ENCODE results near the gene RAB5A.
"Not testable (repeated sequence)": the region's sequence is repeated elsewhere in the genome, so short reads cannot be mapped to it uniquely, and the experiment has no call there.

Gene RAB5A

DNA sequence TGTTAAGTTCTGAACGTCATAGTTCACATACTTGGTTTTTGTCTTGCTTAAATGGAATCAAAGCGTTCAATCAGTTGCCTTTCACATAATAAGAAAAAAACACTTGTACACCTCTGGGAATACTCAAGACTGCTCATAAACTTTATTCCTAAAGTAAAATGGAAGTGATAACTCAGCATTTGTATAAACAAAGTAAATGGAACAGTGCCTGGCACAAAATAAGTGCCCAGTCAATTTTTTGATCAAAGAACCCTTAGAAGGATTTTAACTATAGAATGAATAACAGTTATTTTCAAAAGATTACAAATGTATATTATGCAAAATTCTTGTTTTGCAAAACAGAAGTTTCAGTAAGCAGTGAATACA lies 1.3 kb downstream of the RAB5A start:
- DNase-seq = no peak

DNA sequence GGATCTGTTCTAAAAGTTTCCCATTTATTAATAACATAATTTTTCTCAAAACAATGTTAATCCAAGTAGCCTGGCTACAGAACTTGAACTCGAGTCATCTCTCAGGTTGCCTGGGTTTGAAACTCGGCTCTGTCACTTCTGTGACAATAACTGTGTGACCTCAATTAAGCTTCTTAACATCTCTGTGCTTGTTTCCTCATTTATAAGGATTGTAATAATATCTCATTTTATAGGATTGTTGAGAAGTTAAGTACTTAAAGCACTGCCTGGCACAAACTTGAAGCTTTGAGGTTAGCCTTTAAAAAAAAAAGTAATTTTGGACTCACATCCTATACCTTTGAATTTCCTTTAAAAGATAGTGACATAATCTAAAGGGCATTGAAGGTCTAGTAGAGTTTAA lies 3.4 kb downstream of the RAB5A start:
- DNase-seq = no peak

DNA sequence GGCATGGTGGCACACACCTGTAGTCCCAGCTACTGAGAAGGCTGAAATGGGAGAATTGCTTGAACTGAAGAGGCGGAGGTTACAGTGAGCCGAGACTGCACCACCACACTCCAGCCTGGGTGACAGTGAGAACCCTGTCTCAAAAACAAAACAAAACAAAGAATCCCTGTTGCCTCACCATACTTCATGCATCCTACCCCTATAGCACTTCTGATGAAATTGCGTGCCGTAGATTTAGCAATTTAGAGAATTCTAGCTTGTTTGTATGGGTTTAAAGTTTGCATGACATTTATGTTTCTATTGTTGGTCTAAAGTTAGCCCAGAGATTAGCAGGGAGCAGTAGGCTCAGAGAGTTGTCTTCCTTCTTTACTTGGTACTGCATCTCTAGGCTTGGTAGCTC lies 7.8 kb downstream of the RAB5A start:
- DNase-seq = no peak

DNA sequence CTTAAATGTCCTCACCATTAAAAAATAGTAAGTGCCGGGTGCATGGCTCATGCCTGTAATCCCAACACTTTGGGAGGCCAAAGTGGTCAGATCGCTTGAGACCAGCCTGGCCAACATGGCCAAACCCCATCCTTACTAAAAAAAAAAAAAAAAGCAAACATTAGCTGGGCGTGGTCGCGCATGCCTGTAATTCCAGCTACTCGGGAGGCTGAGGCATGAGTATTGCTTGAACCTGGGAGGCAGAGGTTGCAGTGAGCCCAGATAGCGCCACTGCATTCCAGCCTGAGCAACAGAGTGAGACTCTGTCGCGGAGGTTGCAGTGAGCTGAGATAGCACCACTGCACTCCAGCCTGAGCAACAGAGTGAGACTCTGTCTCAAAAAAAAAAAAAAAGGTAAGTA lies 10.5 kb downstream of the RAB5A start:
- not testable (repeated sequence) for DNase-seq

DNA sequence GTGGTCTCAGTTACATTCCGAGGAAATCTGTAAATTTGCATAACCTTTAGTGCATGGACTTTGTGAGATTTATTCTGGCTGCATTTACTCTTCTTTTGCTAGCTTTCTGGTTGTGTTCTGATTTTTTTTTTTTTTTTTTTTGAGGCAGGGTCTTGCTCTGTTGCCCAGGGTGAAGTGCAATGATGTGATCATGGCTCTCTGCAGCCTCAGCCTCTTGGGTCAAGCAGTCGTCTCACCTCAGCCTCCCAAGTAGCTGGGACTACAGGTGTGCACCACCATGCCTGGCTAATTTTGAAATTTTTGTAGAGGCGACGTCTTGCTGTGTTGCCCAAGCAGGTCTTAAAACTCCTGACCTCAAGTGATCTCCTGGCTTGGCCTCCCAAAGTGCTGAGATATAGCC lies 12.6 kb downstream of the RAB5A start:
- DNase-seq = no peak

DNA sequence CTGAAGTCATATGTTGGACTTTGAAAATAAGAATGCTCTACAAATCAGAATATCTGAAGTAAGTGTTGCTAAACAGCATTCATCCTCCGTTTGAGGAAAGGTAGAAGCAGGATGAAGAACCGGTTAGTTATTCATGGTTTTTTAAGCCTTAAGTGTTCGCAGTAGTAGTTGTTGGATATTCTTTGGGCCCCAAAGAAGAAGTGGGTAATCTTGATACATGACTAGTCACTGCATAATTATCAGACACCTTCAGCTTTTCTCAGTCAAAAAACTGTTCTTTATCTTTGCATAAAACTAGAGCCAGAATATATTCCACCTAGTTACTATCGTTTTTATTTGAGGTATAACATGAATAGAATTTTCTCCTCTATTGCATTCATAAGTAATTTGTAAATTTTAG lies 13.8 kb downstream of the RAB5A start:
- DNase-seq = no peak

DNA sequence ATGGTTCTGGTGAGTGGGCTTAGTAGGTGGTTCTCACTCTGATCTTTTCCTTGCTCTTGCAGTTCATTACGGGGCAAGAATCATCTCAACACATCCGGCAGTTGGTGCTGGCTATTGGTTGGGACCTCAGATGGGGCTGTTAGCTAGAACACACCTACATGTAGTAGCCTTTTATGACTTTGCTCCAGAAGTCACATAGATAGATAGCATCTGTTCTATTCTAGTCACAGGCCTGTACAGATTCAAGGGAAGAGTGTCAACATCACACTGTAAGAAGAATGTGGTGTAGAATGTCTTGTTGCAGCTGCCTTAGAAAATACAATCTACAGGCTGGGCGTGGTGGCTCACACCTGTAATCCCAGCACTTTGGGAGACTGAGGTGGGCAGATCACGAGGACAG lies 15.1 kb downstream of the RAB5A start:
- DNase-seq = no peak

DNA sequence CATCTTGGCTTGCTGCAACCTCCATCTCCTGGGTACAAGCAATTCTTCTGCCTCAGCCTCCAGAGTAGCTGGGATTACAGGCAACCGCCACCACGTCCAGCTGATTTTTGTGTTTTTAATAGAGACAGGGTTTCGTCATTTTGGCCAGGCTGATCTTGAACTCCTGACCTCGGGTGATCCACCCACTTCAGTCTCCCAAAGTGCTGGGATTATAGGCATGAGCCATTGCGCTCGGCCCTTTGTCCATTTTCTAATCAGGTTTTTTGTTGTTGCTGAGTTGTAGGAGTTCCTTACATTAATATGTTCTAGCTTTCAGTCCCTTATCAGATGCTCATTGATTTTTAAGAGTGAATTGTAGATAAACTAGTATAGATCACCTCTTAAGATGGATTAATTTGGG lies 20.3 kb downstream of the RAB5A start:
- DNase-seq = no peak

DNA sequence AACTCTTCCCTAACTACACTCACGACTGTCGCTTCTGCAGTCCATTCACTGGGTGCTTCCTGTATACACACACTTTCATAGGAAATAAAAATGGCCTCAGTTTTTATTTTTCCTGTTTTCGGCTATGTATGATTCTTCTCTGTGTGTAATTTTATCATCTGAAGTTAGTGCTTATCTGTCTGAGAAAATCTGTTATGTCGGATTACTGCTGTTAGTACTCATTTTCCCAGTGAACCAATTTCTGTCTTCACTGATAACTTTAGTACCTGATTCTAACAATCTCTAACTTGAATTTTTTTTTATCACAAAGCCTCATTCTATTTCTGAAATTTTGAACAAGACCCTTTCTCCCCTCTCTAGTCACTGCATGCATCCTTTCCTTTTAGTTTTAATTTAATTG lies 20.9 kb downstream of the RAB5A start:
- DNase-seq = no peak

DNA sequence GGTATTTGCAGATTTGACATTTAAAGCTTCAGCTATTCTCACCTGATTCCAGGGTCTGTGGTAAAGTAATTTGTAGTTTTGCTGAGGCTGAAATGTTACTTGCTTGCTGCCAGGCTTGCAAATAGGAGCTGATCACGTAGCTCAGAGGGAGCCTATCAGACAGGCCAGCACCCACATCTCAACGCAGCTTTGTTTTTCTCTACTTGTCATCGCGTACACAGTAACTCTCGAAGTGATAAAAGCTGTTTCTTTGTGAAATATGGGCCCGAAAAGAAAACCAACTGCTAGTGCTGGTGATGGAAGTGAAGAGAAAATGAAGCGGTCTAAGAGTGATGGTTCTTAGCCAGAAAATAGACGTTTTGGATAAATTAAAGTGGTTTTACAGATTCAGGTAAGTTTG lies 23.4 kb downstream of the RAB5A start:
- DNase-seq = no peak

DNA sequence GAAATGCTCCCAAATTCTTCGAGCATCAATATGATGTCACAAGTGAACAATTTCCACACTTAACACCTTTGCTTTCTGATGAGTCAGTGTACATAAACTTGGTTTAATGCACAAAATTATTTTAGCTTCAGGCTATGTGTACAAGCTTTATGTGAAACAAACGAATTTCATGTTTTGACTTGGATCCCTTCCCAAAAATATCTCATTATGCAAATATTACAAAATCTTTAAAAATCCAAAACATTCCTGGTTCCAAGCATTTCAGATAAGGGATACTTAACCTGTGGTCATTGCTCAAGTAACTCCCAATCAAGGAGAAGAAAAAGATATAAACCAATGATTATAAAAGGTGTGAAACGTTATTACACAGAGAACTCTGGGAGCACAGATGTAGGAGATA lies 25.2 kb downstream of the RAB5A start:
- no peak for DNase-seq

DNA sequence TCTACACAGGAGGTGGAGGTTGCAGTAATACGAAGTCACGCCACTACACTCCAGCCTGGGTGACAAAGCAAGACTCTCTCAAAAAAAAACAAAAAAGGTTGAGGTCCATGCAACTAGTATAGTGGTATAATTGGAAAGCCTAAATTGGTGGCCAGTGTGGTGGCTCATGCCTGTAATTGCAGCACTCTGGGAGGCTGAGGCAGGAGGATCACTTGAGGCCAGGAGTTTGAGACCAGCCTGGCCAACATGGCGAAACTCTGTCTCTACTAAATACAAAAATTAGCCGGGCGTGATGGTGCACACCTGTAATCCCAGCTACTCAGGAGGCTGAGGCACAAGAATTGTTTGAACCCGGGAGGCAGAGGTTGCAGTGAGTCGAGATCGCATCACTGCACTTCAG lies 42.0 kb downstream of the RAB5A start:
- not testable (repeated sequence) for DNase-seq

DNA sequence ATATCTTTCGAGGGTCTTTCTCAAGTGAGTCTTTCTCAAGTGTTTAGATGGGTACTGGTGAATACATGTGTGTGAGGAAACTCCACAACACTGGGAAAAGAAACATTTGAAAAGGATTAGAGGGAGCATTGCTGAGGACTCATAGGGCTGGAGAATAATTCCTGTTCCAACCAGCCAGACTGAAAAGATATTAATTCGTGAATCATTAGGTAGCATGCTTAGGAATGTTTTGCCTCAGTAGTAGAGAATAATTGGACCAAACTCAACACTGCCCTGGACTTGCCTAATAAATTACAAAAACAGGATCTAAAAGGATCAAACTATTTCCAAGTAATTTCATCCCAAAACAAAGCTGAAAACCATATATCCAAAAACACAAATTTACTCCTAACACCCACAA lies 47.9 kb downstream of the RAB5A start:
- no peak for DNase-seq

DNA sequence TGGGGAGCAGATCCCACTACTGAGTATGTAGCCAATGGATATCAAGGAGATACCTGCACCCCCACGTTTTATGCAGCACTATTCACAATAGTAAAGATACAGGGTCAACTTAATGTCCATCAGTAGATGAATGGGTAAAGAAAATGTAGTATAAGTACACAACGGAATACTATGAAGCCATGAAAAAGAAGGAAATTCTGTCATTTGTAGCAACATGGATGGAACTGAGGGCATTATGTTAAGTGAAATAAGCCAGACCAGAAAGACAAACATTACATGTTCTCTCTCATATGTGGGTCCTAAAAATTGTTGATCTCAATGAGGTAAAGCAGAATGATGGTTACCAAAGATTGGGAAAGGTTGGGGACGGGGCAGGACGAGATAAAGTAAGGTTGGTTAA lies 50.6 kb downstream of the RAB5A start:
- DNase-seq = no peak

DNA sequence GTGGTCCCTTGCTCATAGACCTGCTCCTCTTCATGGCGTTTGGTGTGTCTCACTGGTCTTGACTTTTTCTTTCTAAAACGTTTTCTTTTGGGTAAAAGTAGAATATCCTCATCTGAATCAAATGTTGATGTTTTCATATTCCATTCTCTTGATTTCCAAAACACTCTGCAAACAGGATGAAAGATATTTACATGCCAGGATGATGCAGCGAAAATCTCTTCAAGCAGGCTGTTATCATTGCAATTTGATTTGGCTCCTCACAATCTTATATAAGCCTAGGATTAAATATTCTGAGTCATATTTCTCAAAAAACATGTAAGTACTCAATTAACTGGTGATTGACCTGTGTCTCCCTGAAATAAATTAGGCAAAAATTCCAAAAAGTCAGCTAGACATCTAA lies 55.0 kb downstream of the RAB5A start:
- DNase-seq = no peak

DNA sequence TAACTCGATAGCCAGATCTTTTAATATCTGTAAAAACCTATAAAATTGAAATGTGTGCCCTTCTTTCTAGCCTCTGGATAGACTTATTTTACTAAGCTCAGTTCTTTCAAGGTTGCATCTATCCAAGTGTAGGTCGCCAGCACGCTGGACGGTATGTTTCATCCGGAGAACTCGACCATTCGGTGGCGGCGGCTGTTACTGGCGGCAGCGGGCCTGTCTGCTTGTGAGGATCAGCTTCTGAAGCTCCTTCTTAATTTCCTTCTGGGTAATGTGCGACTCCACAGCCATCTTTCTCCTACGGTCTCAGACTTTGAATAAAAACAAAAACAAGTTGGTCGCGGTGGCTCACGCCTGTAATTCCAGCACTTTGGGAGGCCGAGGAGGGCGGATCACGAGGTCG lies 61.1 kb downstream of the RAB5A start:
- no peak for DNase-seq

DNA sequence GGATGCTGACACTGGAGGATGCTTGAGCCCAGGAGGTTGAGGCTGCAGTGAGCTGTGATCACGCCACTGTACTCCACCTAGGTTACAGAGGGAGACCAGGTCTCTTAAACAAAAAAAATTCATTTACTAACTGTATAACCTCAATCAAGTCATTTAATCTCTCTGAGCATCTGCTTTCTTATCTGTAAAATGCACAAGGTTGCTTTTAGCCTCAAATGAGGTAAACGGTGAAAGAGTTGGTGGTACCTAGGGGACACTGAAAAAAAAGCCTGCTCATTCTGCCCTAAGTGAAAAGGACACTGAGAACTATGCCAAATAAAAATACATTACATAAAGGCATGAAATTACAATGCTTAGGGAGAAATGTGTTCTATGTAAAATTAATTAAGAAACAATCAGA lies 61.7 kb downstream of the RAB5A start:
- DNase-seq = no peak

DNA sequence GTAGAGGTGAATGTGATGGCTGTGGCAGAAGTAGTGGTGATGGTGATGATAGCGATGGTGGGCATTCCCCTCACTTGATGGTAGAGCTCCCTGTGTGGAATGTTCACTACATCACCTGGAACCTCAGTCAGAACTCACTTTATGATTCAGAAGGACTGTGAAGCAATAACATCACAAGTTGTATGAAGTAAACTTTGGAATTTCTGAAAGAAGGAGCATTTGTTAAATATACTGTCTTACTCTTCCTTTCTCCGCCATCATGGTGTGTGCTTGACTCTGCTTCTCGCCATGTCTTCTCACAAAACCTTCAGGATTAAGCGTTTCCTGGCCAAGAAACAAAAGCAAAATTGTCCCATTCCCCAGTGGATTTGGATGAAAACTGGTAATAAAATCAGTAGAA lies 65.3 kb downstream of the RAB5A start, which contains the start of gene PP2D1:
Gene PP2D1, minus strand, starts transcription at position 101 of the 400 bp plus-strand sequence. CDS start 192 bp downstream, outside the sequence.
- DNase-seq = no peak

DNA sequence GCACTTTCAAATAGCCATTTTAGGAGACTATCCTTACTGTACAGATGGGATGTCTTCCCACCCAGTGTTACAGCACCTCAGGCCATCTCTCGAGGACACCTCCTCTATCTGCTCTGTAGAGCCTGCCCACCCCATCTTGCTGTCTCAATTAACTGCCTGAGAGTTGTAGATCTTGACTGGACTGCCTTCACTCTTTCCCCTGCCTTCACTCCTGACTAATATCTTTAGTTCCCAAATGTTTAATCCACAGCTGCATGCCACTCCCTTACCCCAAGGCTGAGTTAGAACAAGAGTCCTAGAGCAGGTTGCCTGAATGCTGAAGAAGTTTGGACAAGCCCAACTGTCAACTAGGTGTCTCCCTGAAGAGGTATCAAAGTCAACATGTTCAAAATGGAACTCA lies 66.5 kb downstream of the RAB5A start:
- no peak for DNase-seq

DNA sequence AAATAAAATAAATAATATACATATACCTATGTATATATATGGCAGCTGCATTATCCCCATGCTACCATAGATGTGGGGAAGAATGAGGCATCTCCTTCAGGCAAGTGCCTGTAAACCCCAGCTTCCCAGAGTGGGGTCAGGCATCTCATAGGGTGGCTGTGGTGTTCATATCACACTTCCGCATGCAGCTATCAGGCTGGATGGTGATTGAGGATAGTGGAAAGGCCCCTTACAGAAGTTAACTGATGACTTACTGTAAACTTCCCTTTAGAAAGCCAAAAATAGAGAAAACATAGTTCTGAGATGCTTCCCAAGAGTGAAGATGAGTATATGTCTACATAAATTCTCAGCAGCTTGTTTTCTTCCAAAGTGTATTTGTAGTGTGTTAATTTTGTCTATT lies 68.6 kb downstream of the RAB5A start:
- DNase-seq = no peak

DNA sequence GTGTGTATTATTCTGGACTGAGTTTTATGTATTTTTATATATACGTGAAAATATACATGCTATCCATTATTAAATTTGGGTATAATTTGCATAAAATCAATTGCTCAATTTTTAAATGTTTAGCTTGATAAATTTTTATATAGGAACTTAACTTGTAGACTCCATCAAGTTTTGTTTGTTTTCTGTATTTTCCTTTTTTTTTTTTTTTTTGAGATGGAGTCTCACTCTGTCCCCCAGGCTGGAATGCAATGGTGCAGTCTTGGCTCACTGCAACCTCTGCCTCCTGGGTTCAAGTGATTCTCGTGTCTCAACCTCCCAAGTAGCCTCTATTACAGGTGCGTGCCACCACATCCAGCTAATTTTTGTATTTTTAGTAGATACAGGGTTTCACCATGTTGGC lies 69.2 kb downstream of the RAB5A start:
- DNase-seq = not testable (repeated sequence)

DNA sequence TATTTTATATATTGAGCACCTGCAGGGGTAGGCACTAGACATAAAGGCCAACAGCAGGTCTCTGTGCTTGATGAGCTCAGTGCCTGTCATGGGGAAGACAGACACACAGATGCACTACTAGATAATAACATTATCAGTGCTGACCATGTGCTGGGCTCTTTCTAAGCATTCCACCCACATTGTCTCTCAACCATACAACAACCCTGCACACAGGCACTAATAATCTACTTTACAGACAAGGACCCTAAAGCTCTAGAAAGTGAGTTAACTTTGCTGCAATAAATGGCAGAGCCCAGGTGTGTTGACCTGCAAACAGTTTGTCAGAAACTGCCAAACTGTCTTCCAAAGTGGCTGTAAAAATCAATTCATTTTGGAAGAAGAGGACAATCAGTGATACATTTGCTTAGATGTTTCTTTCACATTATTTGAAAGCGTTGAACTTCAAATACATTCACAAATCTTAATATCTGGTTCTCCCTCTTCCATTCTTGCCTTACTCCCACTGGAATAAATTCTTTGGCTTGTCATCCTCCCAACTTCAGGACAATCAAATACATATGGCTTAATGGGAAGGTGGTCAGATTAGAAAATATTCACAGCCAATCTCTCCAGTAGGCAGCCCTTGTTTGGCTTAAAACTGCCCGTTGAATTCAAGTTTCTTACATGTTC lies 76.2 kb downstream of the RAB5A start:
- no peak for DNase-seq

DNA sequence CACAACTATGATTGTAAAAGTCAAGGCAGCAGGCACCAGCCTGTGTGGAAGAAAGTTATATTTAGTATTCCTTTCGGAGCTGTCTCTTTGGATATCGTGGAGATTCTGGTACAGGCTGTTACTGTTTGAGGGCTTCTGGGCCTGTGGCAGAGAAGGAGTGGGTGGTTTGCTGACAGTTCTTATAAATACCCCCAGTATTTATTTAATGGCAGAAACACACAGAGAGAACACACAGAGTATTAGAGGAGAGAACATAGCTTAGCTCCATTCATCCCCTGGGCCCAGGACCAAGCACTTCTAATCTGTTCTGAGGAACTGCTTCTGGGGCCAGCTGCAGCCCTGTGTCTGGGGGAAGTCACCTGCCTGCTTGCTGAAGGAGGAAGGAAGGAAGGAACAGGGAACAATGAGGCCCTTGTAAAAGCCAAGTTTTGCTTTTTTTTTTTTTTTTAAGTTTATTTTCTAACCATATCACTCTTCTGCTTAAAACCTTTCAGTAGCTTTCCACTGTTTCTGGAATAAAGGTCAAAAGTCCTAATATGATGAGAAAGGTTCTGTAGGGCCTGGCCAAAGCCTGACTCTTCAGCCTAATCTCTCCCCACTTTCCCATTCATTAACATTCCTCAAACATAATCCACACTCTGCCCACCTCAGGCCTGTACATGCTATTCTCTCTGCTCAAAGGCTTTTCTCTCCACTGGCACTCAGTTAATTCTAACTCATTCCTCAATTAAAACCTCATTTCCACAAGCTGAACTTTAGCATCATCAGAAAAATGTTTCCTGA lies 76.9 kb downstream of the RAB5A start:
- DNase-seq = no peak

DNA sequence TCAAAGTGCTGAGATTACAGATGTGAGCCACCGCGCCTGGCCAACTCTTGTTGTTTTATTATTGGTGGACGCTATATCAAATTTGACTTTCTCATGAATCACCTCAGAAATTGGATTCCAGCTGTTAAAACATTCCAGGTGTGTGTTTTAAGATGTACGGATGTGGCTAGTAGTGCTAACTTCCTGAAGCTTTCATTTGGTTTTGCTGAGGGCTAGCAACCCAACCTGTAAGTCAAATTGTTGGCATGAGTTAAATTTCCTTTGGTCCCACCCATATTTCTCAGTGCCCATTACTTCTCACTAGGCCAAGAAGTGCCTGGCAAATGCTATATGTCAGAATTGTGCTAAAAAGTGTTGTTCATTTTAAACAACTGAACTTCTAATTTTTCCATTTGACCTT lies 80.2 kb downstream of the RAB5A start:
- DNase-seq = no peak

DNA sequence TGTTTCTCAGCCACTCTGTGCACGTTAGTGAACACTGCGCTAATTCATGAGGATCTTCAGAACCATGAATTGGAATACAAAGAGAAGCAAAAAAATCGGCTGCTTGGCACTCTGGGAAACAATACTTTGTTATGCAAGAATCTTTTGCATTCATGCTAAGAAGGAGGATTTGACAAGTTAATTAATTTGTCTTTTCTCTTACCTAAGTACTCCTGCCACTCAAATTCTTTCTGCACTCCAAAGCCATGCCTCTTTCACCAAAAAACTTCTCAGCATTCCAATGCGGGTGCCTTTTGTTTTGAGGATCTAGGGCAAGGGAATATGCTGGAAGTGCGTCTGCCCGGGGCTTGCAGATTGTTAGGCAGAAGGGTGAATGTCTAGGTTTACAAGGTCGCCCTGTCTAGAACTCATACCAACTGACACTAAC lies 82.0 kb downstream of the RAB5A start:
- DNase-seq = no peak
